ENCODE measurements around the gene FGD4.

FGD4 gene

GRCh38 chr12:32679091-32679919 is 279.9 kb downstream of the FGD4 start, which contains the start of gene DNM1L:
Gene DNM1L, plus strand, starts transcription at chr12:32679301. Its CDS starts 63 bp downstream, at chr12:32679364.
- DNase-seq (ENCODE audit: low read depth in 3 of 3), result peak; percentile 87 to 89 (median 88)

DNA sequence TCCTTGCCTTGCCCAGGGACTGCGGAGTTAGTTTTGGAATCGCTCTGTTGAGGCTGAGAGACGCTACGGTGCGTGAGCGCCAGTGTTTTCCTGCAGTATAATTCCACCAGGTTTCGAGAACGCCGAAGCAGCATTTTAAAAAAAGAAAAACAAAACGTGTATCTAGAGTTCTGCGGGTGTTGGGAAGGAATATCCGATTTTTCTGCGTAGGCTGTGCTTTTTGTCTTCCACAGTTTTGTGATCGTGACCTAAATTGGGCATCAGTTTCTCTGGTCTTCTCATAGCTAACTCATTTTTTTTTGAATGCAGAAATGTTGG is 280.5 kb downstream of the FGD4 start:
- DNase-seq (ENCODE audit: low read depth in 3 of 3), result no peak

DNA sequence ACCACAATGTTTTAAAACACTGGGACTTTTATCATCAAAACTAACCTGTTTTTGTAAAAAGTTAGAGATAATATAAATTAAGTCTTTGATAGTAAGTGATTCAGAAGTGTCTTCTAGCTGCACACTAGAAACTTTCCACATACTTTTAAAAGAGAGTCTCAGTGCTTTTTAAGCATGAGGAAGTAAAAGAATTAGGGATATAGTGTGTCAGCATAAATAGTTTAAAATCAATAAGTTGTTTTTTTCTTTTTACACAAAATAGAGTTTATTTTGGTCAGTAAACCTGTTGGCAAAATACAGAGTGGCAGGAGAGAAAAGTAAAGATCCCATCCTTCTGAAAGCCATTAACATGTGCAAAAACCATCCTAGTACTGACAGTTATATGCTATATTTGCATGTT is 281.4 kb downstream of the FGD4 start:
- DNase-seq (ENCODE audit: low read depth in 3 of 3), result no peak

DNA sequence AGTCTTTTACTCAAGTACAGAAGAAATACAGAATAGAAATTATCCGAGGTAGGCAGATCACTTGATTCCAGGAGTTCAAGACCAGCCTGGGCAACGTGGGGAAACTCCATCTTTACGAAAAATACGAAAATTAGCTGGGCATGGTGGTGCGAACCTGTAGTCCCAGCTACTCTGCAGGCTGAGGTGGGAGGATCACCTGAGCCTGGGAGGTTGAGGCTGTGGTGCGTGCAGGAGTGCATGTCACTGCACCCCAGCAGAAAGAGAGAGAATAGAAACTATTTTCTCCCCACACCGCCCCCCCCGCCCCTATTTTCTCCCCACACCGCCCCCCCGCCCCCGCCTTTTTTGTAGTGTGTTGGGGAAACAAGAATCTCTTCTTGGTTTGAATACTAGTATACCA is 281.9 kb downstream of the FGD4 start:
- DNase-seq (ENCODE audit: low read depth in 3 of 3), result no peak

DNA sequence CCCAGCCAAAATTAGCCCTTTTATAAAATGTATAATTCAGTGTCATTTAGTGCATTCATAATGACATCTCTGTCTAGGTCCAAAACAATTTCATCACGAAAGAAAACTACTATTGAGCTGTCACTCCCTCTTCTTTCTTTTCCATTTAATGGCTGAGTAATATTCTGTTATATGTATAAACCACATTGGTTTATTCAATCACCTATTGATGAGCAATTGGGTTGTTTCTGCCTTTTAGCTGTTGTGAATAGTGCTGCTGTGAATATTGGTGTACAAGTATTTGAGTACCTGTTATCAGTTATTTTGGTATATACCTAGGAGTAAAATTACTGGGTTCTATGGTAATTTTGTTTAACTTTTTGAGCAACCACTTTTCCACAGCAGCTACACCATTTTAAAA is 287.0 kb downstream of the FGD4 start:
- no peak for DNase-seq (ENCODE audit: low read depth in 3 of 3)

- DNase-seq (ENCODE audit: low read depth in 3 of 3), result no peak
These were observed 289.4 kb downstream of the FGD4 start for GRCh38 chr12:32688786-32689185.

DNA sequence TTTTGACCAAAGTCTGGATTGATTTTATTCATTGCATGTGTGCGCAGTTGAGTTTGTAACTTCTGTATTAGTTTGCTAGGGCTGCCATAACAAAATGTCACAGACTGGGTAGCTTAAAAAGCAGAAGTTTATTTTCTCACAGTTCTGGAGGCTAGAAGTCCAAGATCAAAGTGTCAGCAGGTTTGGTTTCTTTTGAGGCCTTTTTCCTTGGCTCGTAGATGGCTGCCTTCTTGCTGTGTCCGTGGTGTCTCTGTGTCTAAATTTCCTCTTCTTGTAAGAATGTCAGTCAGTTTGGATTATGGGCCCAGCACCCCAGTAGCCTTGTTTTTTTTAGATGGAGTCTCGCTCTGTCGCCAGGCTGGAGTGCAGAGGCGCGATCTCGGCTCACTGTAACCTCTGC is 291.6 kb downstream of the FGD4 start:
- DNase-seq (ENCODE audit: low read depth in 3 of 3), result no peak

DNA sequence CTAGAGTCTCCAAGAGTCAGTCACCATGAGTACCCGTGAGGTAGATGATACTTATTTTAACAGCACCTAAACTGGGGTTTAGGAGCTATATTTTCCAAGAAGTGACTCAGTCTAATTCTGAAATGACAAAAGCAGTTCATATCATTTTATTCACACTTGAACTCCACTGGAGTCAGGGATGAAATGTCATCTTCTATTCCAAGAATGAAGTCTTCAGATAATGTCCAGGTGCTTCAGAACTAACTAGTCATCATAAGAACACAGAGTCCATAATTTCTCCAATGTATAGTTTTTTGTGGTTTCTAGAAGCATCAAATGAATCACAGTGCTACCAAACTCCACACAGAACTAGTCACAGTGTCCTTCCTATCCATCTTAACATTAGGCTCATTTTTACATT is 293.0 kb downstream of the FGD4 start:
- DNase-seq (ENCODE audit: low read depth in 3 of 3), result no peak

- no peak for DNase-seq (ENCODE audit: low read depth in 3 of 3)
These were observed 293.7 kb downstream of the FGD4 start for GRCh38 chr12:32693036-32693435.
